ENCODE measurements around the gene THADA. TPM values are rescaled to one million over a fixed set of nuclear protein-coding genes. Genes with fewer than 3 reads are reported as not detected.

Gene THADA
- polyA plus RNA-seq, 3 donors, result 7.3 to 11.2 (median 9.7) TPM

- no peaks in the 10 kb centered on the region for H3K4me1 Mint-ChIP-seq
- no peak overlapping the region for H3K4me3 Mint-ChIP-seq
- Histone ChIP-seq H3K9ac (ENCODE audit: insufficient read depth, low read length, poor library complexity, severe bottlenecking) (no peak overlapping the region), H3K4me1 (ENCODE audit: control insufficient read depth in 1 of 2, insufficient read depth in 2 of 2, low read length in 2 of 2) (no peaks in the 10 kb centered on the region), H3K79me2 (ENCODE audit: insufficient read depth, low read length) (no peaks in the 10 kb centered on the region), H3K9me3 (replicated peaks in 1 of 2; ENCODE audit: control insufficient read depth in 1 of 2, insufficient read depth in 1 of 2, low read length in 2 of 2) (no peaks in the 10 kb centered on the region), H3K4me2 (replicated peaks; ENCODE audit: extremely low read depth, low read length, poor library complexity, severe bottlenecking) (no peak overlapping the region), H4K20me1 (ENCODE audit: insufficient read depth, low read length) (no peaks in the 10 kb centered on the region), H2AFZ (ENCODE audit: insufficient read depth, low read depth, low read length, poor library complexity, severe bottlenecking) (no peak overlapping the region), H3K4me3 (replicated peaks in 1 of 3; ENCODE audit: low read depth in 2 of 3, low read length in 3 of 3) (no peak overlapping the region), H3K36me3 (replicated peaks in 1 of 2; ENCODE audit: control insufficient read depth in 1 of 2, insufficient read depth in 2 of 2, low read length in 2 of 2) (peaks cover 14 to 41% of the 10 kb centered on the region in 2 donors), H3K27ac (ENCODE audit: low read depth in 1 of 2, low read length in 2 of 2) (no peak overlapping the region), H3K27me3 (ENCODE audit: control insufficient read depth in 2 of 2, insufficient read depth in 2 of 2, low read length in 2 of 2) (no peaks in the 10 kb centered on the region)
- H3K27me3 Mint-ChIP-seq (ENCODE audit: low read depth in 3 of 3), result peaks cover 0 to under 1% (median 0%) of the 10 kb centered on the region in 3 donors
- WGBS (ENCODE audit: insufficient coverage), result 100% methylated on average over 1 of the region's 3 CpGs
- intact Hi-C loops (cut with micrococcal nuclease), result no loop called here
- no peaks in the 10 kb centered on the region for H3K9me3 Mint-ChIP-seq
- H3K27ac Mint-ChIP-seq, result no peak overlapping the region
- no peak for DNase-seq
- no peak for TF ChIP-seq CTCF (IDR thresholded peaks at IDR 0.05)
- H3K36me3 Mint-ChIP-seq, result peaks cover 38 to 40% of the 10 kb centered on the region in 2 donors
Measured at GRCh38 chr2:43511199-43511598, 84.6 kb downstream of the THADA start.

- Histone ChIP-seq H3K9me3 (replicated peaks in 1 of 2; ENCODE audit: control insufficient read depth in 1 of 2, insufficient read depth in 1 of 2, low read length in 2 of 2) (no peaks in the 10 kb centered on the region), H3K9ac (ENCODE audit: insufficient read depth, low read length, poor library complexity, severe bottlenecking) (no peak overlapping the region), H2AFZ (ENCODE audit: insufficient read depth, low read depth, low read length, poor library complexity, severe bottlenecking) (no peak overlapping the region), H3K27me3 (ENCODE audit: control insufficient read depth in 2 of 2, insufficient read depth in 2 of 2, low read length in 2 of 2) (no peaks in the 10 kb centered on the region), H3K27ac (ENCODE audit: low read depth in 1 of 2, low read length in 2 of 2) (no peak overlapping the region), H3K79me2 (ENCODE audit: insufficient read depth, low read length) (no peaks in the 10 kb centered on the region), H4K20me1 (ENCODE audit: insufficient read depth, low read length) (no peaks in the 10 kb centered on the region), H3K4me1 (ENCODE audit: control insufficient read depth in 1 of 2, insufficient read depth in 2 of 2, low read length in 2 of 2) (no peaks in the 10 kb centered on the region), H3K36me3 (replicated peaks in 1 of 2; ENCODE audit: control insufficient read depth in 1 of 2, insufficient read depth in 2 of 2, low read length in 2 of 2) (peaks cover 20 to 51% of the 10 kb centered on the region in 2 donors), H3K4me2 (replicated peaks; ENCODE audit: extremely low read depth, low read length, poor library complexity, severe bottlenecking) (no peak overlapping the region), H3K4me3 (replicated peaks in 1 of 3; ENCODE audit: low read depth in 2 of 3, low read length in 3 of 3) (no peak overlapping the region)
- intact Hi-C loops (cut with micrococcal nuclease), result no loop called here
- H3K9me3 Mint-ChIP-seq, result no peaks in the 10 kb centered on the region
- no peaks in the 10 kb centered on the region for H3K27me3 Mint-ChIP-seq (ENCODE audit: low read depth in 3 of 3)
- H3K27ac Mint-ChIP-seq, result peak overlapping the region in 1 of 7 donors; percentile 18
- H3K4me3 Mint-ChIP-seq, result no peak overlapping the region
- TF ChIP-seq CTCF (IDR thresholded peaks at IDR 0.05), result no peak
- peaks cover 45 to 47% of the 10 kb centered on the region in 2 donors for H3K36me3 Mint-ChIP-seq
- no peaks in the 10 kb centered on the region for H3K4me1 Mint-ChIP-seq
- DNase-seq, result no peak
- 100% methylated on average over 1 of the region's 3 CpGs for WGBS (ENCODE audit: insufficient coverage)
Measured at GRCh38 chr2:43509886-43510285, 86.0 kb downstream of the THADA start.

Measured in CD14-positive monocyte (primary cell).